ENCODE measurements around the gene SV2B.

Gene SV2B

GRCh38 chr15:91156175-91156726 is 56.2 kb downstream of the SV2B start:
- DNase-seq (ENCODE audit: low read depth) = no peak
- H3K4me3 ChIP-seq (ENCODE audit: low read length) = no peak overlapping the region
- no peak for TF ChIP-seq CTCF (IDR thresholded peaks at IDR 0.05; ENCODE audit: insufficient read depth, low read depth, low read length, missing control alignments)

DNA sequence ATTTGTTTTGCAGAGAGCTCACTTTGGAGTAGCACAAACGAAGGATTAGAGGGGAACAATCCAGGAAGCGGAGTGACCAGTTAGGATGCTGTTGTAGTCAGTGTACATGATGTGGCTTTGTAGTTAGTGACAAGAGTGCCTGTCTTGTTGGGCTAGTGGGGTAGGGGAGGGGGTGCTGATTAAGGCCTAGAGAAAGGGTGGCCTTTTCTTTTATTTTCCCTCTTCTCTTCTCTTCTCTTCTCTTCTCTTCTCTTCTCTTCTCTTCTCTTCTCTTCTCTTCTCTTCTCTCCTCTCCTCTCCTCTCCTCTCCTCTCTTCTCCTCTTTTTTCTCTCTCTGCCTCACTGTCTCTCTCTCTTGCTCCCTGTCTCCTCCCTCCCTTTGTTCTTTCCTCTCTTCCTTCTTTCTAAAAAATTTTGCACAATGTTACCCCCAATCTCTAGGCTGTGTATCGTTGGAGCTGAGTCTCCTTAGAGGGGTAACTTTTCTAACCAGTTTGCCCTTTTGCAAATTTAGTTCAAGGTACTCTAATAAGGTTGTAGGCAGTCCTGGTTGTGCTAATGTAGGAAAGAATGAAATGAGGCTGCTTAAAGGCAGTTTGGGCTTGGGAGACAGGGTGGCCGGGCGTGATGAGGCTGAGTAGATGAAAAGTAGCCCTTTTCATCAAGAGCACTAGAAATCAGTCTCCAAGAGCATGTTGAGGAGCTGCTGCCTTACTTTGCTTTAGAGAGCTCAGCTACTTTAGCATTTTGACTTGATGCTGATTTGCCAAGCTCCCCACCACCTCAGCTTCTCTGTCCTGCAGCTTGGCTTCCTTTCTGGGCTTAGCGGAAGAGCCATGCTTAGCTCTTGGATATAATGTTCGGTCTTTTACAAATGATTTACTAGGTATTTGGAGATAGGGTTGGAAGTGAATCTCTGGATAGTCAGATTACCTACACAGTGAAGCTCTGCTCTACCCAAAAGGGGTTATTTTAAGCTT is 58.6 kb downstream of the SV2B start:
- no peak overlapping the region for H3K4me3 ChIP-seq (ENCODE audit: low read length)
- no peak for TF ChIP-seq CTCF (IDR thresholded peaks at IDR 0.05; ENCODE audit: insufficient read depth, low read depth, low read length, missing control alignments)
- DNase-seq (ENCODE audit: low read depth) = no peak

DNA sequence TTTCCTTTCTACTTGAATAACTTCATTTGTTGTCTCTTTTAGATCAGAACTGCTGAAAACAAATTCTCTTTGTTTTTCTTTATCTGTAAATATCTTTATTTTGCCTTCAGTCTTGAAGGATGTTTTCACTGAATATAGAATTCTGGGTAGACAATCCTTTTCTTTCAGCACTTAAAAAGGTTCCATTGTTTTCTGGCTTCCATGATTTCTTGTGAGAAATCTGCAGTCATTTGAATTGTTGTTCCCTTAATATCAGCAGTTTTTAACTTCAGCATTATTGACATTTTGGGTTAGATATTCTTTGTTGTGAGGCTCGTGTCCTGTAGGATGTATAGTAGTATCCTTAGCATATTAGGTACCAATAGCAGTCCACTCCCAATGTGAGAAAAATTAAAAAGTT is 65.8 kb downstream of the SV2B start:
- DNase-seq (ENCODE audit: low read depth) = no peak
- no peak for TF ChIP-seq CTCF (IDR thresholded peaks at IDR 0.05; ENCODE audit: insufficient read depth, low read depth, low read length, missing control alignments)
- no peak overlapping the region for H3K4me3 ChIP-seq (ENCODE audit: low read length)

GRCh38 chr15:91168457-91168856 is 68.4 kb downstream of the SV2B start:
- no peak for TF ChIP-seq CTCF (IDR thresholded peaks at IDR 0.05; ENCODE audit: insufficient read depth, low read depth, low read length, missing control alignments)
- no peak overlapping the region for H3K4me3 ChIP-seq (ENCODE audit: low read length)
- DNase-seq (ENCODE audit: low read depth) = no peak

DNA sequence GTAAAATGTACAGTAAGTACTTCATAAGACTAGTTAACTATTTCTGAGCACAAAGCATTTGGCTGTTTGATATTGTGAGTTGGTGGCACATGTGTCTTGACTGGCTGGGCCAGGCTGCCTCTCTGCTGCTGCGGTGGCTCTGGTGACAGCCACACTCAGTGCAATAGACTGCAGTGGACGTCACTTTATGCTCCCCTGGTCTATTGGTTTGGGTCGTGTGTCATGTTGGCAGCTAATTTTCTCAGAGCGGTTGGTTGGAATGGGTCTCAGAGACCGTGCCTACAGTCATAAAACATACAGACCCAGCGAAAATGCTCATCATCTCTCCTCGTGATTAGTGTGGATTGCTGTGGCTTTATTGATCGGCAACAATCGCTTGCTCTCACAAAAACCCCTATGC is 71.3 kb downstream of the SV2B start:
- no peak overlapping the region for H3K4me3 ChIP-seq (ENCODE audit: low read length)
- no peak for TF ChIP-seq CTCF (IDR thresholded peaks at IDR 0.05; ENCODE audit: insufficient read depth, low read depth, low read length, missing control alignments)
- DNase-seq (ENCODE audit: low read depth) = no peak

DNA sequence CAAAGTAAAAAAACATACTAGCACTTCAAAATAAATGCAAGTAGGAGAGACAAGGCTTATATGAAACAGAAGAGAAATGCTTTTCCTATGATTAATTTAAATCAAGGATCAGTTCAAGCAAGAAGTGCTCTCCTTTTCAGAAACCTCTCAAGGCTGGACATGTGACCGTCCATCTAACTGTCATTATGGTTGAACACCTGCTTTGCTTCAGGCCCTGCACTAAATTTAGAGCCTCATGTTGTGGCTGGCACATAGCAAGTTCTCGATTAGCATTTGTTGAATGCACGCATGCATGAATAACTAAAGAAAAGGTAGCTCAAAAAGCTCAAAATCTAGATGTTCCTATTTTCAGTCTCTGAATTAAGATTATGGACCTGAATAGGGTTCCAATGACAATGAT is 82.0 kb downstream of the SV2B start:
- no peak for DNase-seq (ENCODE audit: low read depth)
- TF ChIP-seq CTCF (IDR thresholded peaks at IDR 0.05; ENCODE audit: insufficient read depth, low read depth, low read length, missing control alignments) = no peak
- no peak overlapping the region for H3K4me3 ChIP-seq (ENCODE audit: low read length)

Data from epithelial cell of esophagus (primary cell).